ENCODE results near the gene POLE. TPM values are rescaled to one million over a fixed set of nuclear protein-coding genes. Genes with fewer than 3 reads are reported as not detected.

The POLE gene
- total and polyA plus RNA-seq, 2 donors: 19.3 to 22.2 TPM

GRCh38 chr12:132719954-132720324, 32.8 kb upstream of the POLE start:
- 96% methylated on average over 12 of the region's 12 CpGs for WGBS
- Histone ChIP-seq H3K27ac (ENCODE audit: low read depth in 1 of 2, low read length in 1 of 2) (no peak overlapping the region), H3K4me3 (ENCODE audit: low read length in 2 of 2) (no peak overlapping the region), H3K4me1 (ENCODE audit: control insufficient read depth in 2 of 2, insufficient read depth in 2 of 2, low read length in 2 of 2) (no peaks in the 10 kb centered on the region), H3K27me3 (ENCODE audit: control insufficient read depth in 2 of 2, insufficient read depth in 1 of 2, low read length in 1 of 2) (no peaks in the 10 kb centered on the region), H3K9me3 (ENCODE audit: control insufficient read depth in 2 of 2, insufficient read depth in 1 of 2, low read length in 1 of 2) (no peaks in the 10 kb centered on the region), H3K36me3 (ENCODE audit: control insufficient read depth in 2 of 2, insufficient read depth in 2 of 2, low read length in 1 of 2) (peaks cover 75 to 77% of the 10 kb centered on the region in 2 donors)
- DNase-seq (ENCODE audit: low read depth in 6 of 9, low spot score in 9 of 9): no peak

- Histone ChIP-seq H3K9me3 (ENCODE audit: control insufficient read depth in 2 of 2, insufficient read depth in 1 of 2, low read length in 1 of 2) (no peaks in the 10 kb centered on the region), H3K36me3 (ENCODE audit: control insufficient read depth in 2 of 2, insufficient read depth in 2 of 2, low read length in 1 of 2) (peaks cover 75 to 77% of the 10 kb centered on the region in 2 donors), H3K27ac (ENCODE audit: low read depth in 1 of 2, low read length in 1 of 2) (no peak overlapping the region), H3K27me3 (ENCODE audit: control insufficient read depth in 2 of 2, insufficient read depth in 1 of 2, low read length in 1 of 2) (no peaks in the 10 kb centered on the region), H3K4me3 (ENCODE audit: low read length in 2 of 2) (no peak overlapping the region), H3K4me1 (ENCODE audit: control insufficient read depth in 2 of 2, insufficient read depth in 2 of 2, low read length in 2 of 2) (no peaks in the 10 kb centered on the region)
- DNase-seq (ENCODE audit: low read depth in 6 of 9, low spot score in 9 of 9): no peak
- 98% methylated on average over 31 of the region's 31 CpGs for WGBS
These were observed 32.2 kb upstream of the POLE start for GRCh38 chr12:132719141-132719953.

- DNase-seq (ENCODE audit: low read depth in 6 of 9, low spot score in 9 of 9): no peak
- peaks cover 71 to 73% of the 10 kb centered on the region in 2 donors for H3K36me3 ChIP-seq (ENCODE audit: control insufficient read depth in 2 of 2, insufficient read depth in 2 of 2, low read length in 1 of 2)
- no peaks in the 10 kb centered on the region for H3K27me3 ChIP-seq (ENCODE audit: control insufficient read depth in 2 of 2, insufficient read depth in 1 of 2, low read length in 1 of 2)
- H3K27ac ChIP-seq (ENCODE audit: low read depth in 1 of 2, low read length in 1 of 2): no peak overlapping the region
- H3K4me3 ChIP-seq (ENCODE audit: low read length in 2 of 2): no peak overlapping the region
- WGBS: 97% methylated on average over 21 of the region's 21 CpGs
- no peaks in the 10 kb centered on the region for H3K9me3 ChIP-seq (ENCODE audit: control insufficient read depth in 2 of 2, insufficient read depth in 1 of 2, low read length in 1 of 2)
- H3K4me1 ChIP-seq (ENCODE audit: control insufficient read depth in 2 of 2, insufficient read depth in 2 of 2, low read length in 2 of 2): no peaks in the 10 kb centered on the region
These were observed 31.5 kb upstream of the POLE start for GRCh38 chr12:132718644-132719043.

GRCh38 chr12:132717531-132718387, 30.6 kb upstream of the POLE start:
- DNase-seq (ENCODE audit: low read depth in 6 of 9, low spot score in 9 of 9): no peak
- 98% methylated on average over 61 of the region's 61 CpGs for WGBS
- H3K36me3 ChIP-seq (ENCODE audit: control insufficient read depth in 2 of 2, insufficient read depth in 2 of 2, low read length in 1 of 2): peaks cover 63 to 65% of the 10 kb centered on the region in 2 donors

GRCh38 chr12:132717011-132717410, 29.9 kb upstream of the POLE start:
- Histone ChIP-seq H3K36me3 (ENCODE audit: control insufficient read depth in 2 of 2, insufficient read depth in 2 of 2, low read length in 1 of 2) (peaks cover 63 to 64% of the 10 kb centered on the region in 2 donors), H3K4me1 (ENCODE audit: control insufficient read depth in 2 of 2, insufficient read depth in 2 of 2, low read length in 2 of 2) (no peaks in the 10 kb centered on the region), H3K4me3 (ENCODE audit: low read length in 2 of 2) (no peak overlapping the region), H3K27me3 (ENCODE audit: control insufficient read depth in 2 of 2, insufficient read depth in 1 of 2, low read length in 1 of 2) (no peaks in the 10 kb centered on the region), H3K9me3 (ENCODE audit: control insufficient read depth in 2 of 2, insufficient read depth in 1 of 2, low read length in 1 of 2) (no peaks in the 10 kb centered on the region), H3K27ac (ENCODE audit: low read depth in 1 of 2, low read length in 1 of 2) (no peak overlapping the region)
- DNase-seq (ENCODE audit: low read depth in 6 of 9, low spot score in 9 of 9): no peak
- 95% methylated on average over 17 of the region's 17 CpGs for WGBS

More at GRCh38 chr12:132717531-132718387, 30.6 kb upstream of the POLE start:
- no peaks in the 10 kb centered on the region for H3K4me1 ChIP-seq (ENCODE audit: control insufficient read depth in 2 of 2, insufficient read depth in 2 of 2, low read length in 2 of 2)
- no peak overlapping the region for H3K4me3 ChIP-seq (ENCODE audit: low read length in 2 of 2)
- no peaks in the 10 kb centered on the region for H3K27me3 ChIP-seq (ENCODE audit: control insufficient read depth in 2 of 2, insufficient read depth in 1 of 2, low read length in 1 of 2)
- H3K9me3 ChIP-seq (ENCODE audit: control insufficient read depth in 2 of 2, insufficient read depth in 1 of 2, low read length in 1 of 2): no peaks in the 10 kb centered on the region
- H3K27ac ChIP-seq (ENCODE audit: low read depth in 1 of 2, low read length in 1 of 2): no peak overlapping the region

GRCh38 chr12:132716356-132716755, 29.2 kb upstream of the POLE start:
- H3K4me1 ChIP-seq (ENCODE audit: control insufficient read depth in 2 of 2, insufficient read depth in 2 of 2, low read length in 2 of 2): peaks cover 5% of the 10 kb centered on the region in 2 donors
- no peak overlapping the region for H3K27ac ChIP-seq (ENCODE audit: low read depth in 1 of 2, low read length in 1 of 2)
- no peak overlapping the region for H3K4me3 ChIP-seq (ENCODE audit: low read length in 2 of 2)
- H3K36me3 ChIP-seq (ENCODE audit: control insufficient read depth in 2 of 2, insufficient read depth in 2 of 2, low read length in 1 of 2): peaks cover 57 to 61% of the 10 kb centered on the region in 2 donors
- no peak for DNase-seq (ENCODE audit: low read depth in 6 of 9, low spot score in 9 of 9)
- no peaks in the 10 kb centered on the region for H3K27me3 ChIP-seq (ENCODE audit: control insufficient read depth in 2 of 2, insufficient read depth in 1 of 2, low read length in 1 of 2)
- 90% methylated on average over 11 of the region's 11 CpGs for WGBS
- no peaks in the 10 kb centered on the region for H3K9me3 ChIP-seq (ENCODE audit: control insufficient read depth in 2 of 2, insufficient read depth in 1 of 2, low read length in 1 of 2)

- Histone ChIP-seq H3K4me3 (ENCODE audit: low read length in 2 of 2) (no peak overlapping the region), H3K9me3 (ENCODE audit: control insufficient read depth in 2 of 2, insufficient read depth in 1 of 2, low read length in 1 of 2) (no peaks in the 10 kb centered on the region), H3K36me3 (ENCODE audit: control insufficient read depth in 2 of 2, insufficient read depth in 2 of 2, low read length in 1 of 2) (peaks cover 53 to 57% of the 10 kb centered on the region in 2 donors), H3K27ac (ENCODE audit: low read depth in 1 of 2, low read length in 1 of 2) (no peak overlapping the region), H3K27me3 (ENCODE audit: control insufficient read depth in 2 of 2, insufficient read depth in 1 of 2, low read length in 1 of 2) (no peaks in the 10 kb centered on the region), H3K4me1 (ENCODE audit: control insufficient read depth in 2 of 2, insufficient read depth in 2 of 2, low read length in 2 of 2) (peaks cover 5 to 8% of the 10 kb centered on the region in 2 donors)
- 91% methylated on average over 9 of the region's 9 CpGs for WGBS
- DNase-seq (ENCODE audit: low read depth in 6 of 9, low spot score in 9 of 9): no peak
These were observed 28.7 kb upstream of the POLE start for GRCh38 chr12:132715874-132716273.

- 80% methylated on average over 2 of the region's 2 CpGs for WGBS
- Histone ChIP-seq H3K4me3 (ENCODE audit: low read length in 2 of 2) (no peak overlapping the region), H3K9me3 (ENCODE audit: control insufficient read depth in 2 of 2, insufficient read depth in 1 of 2, low read length in 1 of 2) (peaks cover 0 to 4% of the 10 kb centered on the region in 2 donors), H3K36me3 (ENCODE audit: control insufficient read depth in 2 of 2, insufficient read depth in 2 of 2, low read length in 1 of 2) (peaks cover 32 to 34% of the 10 kb centered on the region in 2 donors), H3K27ac (ENCODE audit: low read depth in 1 of 2, low read length in 1 of 2) (no peak overlapping the region), H3K4me1 (ENCODE audit: control insufficient read depth in 2 of 2, insufficient read depth in 2 of 2, low read length in 2 of 2) (peaks cover 8 to 14% of the 10 kb centered on the region in 2 donors), H3K27me3 (ENCODE audit: control insufficient read depth in 2 of 2, insufficient read depth in 1 of 2, low read length in 1 of 2) (no peaks in the 10 kb centered on the region)
- no peak for DNase-seq (ENCODE audit: low read depth in 6 of 9, low spot score in 9 of 9)
These were observed 26.0 kb upstream of the POLE start for GRCh38 chr12:132713123-132713522.
